GM19238 (cell line): ENCODE results near the gene GH2.

ENCODE experiments used
- DNase-seq: peaks from one replicate; pipeline ENCODE4 v3.0.0; 2011; ENCODE audit warnings: low spot score; ENCODE audit not compliant: insufficient read length

GH2 gene

DNA sequence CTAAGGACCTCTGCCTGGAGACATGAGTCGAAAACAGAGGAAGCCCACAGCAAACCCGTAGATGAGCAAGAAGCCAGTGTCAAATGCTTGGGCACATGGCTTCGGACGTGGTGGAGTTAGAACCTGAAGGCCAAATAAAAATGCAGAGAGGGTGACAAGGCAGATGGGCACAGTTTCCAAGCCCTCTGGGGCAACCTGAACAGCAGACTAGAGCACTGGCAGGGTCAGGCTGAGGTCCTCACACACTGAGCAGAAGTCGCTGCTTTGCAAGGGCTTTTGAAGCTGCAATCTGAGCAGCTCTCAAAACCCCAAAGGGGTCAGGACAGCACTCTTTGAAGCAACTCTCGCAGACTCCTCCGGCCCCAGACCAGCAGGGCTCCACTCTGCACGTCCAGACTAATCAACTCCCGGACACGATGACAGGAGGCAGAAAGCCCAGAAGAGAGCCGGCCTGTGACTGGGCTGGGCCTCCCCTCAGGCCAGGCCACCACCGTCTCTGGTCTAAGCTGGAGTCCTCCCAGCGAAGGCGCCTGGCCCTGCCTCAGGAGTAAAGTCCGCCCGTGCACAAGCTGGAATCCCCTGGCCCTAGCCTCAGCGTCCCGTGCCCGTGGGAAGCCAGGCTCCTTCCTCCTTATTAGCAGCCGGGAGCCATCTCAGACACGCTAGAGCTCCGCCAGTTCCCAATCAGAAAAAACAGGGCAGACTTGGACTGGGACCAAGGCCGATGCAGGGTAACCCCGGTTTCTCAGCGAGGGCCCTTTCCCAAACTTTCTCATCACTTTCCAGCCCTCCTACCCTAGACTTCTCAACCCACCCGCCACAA lies 40.2 kb downstream of the GH2 start:
- no peak for DNase-seq

DNA sequence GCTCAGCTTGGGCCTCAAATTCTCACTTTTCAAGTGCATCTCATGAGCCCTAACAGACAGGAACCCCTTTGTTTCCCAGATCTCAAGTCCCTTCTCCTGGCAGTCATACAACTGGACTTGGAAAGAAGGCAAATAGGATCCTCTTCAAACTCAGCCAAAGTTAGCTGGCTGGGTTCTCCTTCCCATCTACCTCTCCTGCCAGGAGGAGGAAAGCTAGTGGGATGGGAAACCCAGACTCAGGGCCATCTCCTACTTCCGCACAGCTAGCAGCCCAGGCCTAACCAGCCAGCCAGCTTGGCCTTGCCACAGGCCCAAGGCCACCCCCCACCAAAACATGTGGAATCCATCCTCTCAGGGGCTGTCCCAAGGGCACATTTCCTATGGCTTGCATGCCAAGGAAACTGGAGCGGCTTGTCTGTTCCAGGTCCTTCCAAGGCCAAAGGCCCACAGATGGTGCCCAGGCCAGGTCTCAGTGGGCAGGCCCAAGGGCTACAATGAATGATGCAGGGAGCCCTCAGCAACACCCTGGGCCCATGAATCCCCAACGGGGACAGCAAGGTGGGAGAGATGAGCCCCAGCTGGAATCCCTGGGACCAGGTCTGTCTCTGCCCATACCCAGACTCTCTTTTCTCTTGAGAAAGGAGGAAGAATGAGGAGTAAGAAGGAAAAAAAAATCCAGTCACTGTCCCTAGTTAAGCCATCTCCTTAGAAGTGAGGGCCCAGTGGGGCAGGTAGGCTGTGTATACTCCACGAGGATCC lies 41.0 kb downstream of the GH2 start:
- no peak for DNase-seq

DNA sequence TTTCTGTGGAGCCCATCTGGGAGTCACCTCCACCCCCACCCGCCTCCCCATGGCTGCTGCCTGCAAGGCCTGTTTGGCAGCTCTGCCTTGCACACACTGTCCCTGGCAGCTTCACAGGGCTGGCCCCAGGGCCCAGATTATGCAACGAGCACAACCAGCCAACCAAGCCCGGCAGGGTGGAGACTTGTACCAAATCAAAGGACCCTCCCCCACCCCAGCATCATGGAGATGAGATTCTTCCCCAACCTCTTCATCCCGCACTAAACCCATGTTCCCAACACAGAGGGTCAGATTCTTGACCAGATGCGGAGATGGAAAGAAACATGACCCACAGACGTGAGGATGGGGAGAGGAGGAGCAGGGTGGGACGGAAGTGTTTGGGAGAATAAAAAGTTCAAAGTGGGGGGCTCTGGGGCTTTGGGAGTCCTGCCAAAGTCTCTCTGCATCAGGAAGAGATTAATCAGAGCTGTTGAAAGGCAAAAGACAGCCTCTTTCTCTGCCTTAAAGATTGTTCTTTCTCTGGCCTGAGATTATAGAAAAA lies 43.0 kb downstream of the GH2 start:
- DNase-seq, result no peak

DNA sequence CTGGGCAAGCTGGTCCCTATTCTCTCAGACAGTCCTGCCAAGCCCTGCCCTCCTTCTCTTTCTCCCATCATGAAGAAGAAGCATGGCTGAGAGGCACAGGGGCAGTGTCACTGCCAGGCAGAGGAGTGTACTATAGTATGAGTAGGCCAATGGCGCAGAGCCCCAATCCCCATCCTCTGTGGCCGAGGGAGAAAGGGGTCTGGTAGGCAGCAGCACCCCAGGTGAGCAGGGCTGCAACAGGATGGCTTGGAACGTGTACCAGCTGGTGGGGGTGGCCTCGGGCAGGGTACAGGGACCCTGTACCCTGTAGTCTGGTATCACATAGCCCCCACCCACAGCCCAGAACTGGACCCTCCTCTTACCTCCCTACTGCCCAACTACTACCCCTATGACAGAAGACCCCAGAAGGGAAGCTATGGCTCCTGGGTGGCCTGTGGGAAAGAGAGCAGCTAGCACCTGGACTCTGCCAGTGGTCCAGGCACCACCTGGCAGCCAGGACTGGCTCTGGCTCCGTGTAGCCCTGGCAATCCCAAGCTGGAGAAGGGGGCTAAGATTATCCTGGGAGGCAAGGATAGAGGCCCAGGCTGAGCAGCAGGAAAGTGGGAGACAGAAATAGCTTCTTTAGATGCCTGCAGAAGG lies 43.7 kb downstream of the GH2 start:
- DNase-seq, result no peak

DNA sequence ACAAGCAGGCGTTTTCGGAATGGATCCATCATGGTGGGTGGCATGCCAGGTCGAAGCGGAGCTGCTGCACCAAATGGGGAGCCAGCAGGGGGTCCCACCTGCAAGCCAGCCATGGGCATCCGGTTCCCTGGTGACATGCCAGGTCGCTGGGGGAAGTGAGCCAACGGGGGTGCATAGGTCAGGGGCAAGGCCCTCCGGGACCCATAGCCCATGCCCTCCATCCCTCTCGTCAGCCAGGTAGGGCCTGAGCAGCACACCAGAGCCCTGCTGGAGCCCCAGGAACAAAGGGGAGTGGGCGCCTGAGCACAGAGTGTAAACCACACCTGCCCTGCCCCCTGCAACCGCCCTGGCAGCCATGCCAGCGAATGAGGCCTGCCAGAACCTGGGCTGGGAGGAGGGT lies 44.3 kb downstream of the GH2 start:
- no peak for DNase-seq

DNA sequence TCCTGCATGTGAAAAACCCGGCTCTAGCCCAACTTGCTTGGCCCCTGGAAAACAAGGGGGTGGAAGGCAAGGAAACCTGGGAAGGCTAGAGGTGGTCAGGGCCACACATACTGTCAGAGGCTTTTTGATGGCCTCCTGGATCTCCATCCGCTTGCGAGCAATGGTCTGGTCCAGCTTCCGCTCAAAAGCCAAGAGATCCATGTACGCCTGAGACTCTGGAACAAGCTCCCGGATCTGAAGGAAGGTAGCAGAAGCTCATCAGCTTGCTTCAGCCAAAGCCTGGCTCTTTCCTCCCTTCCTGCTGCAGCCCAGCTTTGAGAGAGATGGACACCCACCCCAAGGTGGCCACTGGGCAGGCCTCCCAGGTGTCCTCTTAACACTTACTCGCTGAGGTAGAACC lies 44.9 kb downstream of the GH2 start:
- no peak for DNase-seq

DNA sequence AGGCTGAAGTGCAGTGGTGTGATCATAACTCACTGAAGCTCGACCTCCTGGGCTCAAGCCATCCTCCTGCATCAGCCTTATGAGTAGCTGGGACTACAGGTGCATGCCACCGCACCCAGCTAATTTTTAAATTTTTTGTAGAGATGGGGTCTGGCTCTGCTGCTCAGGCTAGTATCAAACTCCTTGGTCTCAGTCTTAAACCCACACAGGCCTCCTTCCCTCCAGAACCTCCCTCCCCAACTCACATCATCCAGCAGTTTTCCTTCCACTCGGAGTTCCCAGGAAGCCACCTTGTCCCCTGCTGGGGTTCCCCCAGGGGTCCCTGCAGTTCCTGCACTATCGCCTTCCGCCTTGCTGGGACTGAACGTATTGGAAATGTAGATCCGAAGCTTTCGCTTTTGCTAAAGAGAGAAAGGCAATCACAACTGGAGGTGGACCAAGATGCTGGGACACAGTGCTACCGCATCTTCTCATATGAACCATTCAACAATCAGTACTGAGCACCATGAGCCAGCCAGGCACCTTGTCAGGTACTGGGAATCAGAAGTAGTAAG lies 46.5 kb downstream of the GH2 start:
- no peak for DNase-seq

DNA sequence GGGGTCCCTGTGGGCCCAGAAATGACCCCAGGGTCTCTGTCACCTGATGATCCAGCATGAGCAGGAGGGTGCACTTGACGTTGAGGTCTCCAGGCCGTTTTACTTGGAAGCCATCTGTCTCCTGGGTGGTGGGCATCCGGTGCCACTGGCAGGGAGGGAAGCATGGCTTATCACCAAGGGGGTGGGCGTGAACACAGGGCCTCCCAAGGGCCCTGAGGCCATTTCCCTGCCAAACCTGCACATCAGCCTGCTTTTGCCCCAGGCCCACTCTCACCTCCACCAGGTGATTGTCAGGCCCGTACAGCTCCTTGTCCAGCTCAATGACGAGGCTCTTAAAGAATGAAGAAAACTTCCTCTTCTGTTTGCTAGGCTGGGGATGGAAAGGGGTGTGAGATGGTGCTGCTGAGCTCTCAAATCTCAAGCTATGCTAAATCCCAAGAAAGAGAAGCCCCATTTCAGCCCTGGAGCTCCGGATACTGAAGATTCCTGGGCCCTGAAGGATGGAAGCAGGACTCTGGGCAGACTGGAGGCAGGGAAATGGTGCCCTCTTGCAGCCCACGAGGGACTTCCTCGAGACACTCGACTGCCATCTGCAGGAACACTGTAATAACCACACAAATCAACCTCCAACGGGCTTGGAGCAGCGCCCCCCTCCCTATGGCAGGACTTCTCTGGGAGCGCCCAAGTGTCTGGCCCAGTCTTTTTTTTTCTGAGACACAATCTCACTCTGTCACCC lies 47.1 kb downstream of the GH2 start:
- DNase-seq, result peak; percentile 55

DNA sequence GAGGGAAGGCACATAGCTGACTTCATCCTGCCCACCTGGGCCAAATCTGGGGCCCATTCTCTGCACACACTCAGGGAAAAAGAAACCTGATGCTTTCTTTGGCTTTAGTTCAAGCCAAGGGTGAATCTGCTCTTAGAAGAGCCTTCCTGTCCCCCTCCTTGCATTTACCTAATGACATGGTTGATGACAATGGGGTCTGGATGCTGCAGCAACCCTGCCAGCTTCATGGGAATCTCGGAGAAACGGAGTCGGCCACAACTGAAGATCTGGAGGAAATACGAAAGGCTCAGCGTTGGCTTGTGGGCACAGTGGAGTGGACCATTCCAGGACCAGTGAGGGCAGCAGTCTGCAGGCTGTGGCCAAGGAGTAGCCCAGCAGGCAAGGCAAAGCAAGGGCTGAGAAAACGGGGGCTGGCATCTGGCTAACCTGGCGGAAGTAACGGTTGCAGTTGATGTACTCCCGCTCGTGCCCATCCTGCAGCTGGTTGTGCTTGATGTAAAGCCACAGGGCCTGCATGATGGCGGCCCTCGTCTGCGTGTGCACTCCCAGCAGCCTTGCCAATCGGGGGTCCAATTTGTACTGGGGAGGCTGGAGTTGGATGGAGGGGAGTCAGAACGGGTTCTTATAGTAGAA lies 47.9 kb downstream of the GH2 start:
- no peak for DNase-seq

DNA sequence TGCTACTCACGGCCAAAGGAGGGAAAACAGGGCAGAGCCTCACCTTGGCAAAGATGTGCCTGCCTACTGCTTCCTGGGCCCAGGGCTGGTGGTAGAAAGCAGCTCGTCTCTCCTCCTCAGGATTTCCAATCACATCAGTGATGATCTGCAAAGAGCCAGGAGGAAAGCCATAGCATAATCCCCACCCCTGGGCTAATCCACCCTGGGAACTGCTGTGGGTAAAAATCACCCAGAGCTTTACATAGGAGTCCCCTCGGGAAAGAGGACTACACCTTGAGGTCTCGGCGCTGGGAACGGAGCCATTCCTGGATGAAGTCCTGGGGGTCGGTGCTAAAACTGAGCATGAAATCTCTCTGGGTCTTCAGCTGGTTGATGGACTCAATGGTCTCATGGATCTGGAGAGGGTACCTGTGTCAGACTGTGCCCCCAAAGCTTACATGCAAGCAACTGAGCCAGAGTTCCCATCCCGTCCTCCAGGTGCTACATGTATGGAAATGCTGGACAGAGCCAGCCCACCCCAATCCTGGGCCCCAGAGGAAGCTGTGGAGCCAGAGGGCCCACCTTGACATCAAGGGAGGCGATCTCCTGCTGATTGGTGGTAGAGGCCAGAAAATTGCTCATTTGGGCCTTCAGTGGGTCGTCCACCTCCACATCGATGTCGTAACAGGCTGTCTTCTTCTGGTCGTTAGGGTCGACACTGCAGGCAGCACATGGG lies 48.6 kb downstream of the GH2 start:
- DNase-seq, result no peak

DNA sequence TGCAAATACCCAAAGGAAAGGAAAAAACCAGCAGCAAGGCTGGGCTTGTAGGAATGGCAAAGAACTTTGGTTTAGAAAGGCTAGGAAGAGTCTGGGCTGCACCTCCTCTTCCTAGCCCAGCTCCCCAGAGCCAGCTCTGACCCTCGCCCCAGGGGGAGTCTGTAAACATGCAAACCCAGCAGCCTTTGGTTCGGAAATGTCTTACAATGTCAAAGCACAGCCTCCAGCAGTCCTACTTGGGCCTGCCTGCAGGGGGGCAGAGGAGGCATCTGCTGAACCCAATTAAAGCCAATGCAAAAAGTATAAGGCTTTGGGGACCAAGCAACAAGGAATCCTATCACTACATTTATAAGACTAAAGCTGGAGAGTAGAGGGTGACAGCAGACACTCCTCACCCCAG lies 49.3 kb downstream of the GH2 start:
- DNase-seq, result no peak

DNA sequence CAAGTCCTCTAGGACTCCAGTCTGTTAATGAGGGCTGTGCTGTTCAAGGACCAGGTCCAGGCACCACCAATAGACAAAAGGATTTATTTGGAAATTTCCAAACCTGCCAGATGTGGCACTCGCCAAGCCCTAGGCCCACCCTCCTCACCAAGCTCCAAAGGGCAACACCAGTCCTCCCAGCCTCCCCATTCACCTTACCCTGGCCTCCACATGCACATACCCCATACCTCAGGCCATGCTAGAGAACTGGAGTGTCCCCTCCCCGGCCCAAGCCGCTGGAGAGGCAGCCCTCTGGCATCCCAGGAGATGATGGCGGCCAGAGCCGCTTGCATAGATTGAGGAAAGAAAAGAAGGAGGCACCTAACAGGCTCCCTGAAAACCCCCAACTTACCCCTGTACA lies 49.7 kb downstream of the GH2 start:
- no peak for DNase-seq

DNA sequence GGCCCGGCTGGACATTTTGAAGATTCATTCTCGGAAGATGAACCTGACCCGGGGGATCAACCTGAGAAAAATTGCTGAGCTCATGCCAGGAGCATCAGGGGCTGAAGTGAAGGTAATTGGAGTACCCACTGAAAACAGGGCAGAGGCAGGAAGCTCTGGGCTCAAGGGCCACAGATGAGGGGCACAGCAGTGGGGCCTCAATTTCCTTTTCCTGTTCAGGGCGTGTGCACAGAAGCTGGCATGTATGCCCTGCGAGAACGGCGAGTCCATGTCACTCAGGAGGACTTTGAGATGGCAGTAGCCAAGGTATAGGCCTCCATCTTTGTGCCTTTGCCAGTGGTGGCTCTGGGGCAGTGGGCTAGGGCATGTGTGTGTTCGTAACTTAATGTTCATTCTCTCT lies 50.2 kb downstream of the GH2 start:
- no peak for DNase-seq

DNA sequence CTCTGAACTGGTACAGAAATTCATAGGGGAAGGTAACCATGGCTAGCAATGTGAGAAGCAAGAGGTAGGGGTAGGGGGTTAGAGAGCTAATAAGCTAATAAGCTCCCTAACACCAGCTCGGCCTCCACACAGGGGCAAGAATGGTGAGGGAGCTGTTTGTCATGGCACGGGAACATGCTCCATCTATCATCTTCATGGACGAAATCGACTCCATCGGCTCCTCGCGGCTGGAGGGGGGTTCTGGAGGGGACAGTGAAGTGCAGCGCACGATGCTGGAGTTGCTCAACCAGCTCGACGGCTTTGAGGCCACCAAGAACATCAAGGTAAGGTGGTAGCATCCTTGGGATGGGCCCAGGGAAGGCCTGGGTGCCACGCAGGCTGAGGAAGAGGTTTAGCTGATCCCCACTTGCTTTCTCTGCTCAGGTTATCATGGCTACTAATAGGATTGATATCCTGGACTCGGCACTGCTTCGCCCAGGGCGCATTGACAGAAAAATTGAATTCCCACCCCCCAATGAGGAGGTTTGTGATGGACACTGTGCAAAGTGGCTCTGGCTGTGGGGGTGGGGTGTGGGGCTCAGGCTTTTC lies 50.7 kb downstream of the GH2 start:
- DNase-seq, result no peak

DNA sequence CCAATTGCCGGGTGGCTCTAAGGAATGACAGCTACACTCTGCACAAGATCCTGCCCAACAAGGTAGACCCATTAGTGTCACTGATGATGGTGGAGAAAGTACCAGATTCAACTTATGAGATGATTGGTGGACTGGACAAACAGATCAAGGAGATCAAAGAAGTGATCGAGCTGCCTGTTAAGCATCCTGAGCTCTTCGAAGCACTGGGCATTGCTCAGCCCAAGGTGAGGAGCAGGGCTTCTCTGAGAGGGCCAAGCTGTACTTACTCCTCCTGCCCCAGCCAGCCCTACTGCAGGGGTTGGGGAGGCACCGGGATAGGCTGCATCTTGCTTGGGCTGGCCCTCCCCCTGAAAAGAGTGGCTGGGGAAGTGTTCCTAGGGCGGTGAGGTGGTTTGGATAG lies 51.5 kb downstream of the GH2 start:
- DNase-seq, result no peak
